CD4-positive, alpha-beta T cell (primary cell): ENCODE data around the gene CYB5D1. TPM values are rescaled to one million over a fixed set of nuclear protein-coding genes. Genes with fewer than 3 reads are reported as not detected.

Experiments
- ATAC-seq: fragments of 200-7000 bp; cut with Tn5 transposase; one replicate; pipeline ENCODE4 v1.10.0; 2022; ENCODE audit warnings: mild to moderate bottlenecking; ENCODE audit not compliant: poor library complexity
- CTCF ChIA-PET: fragments of 350-600 bp; sonication (Branson Sonifier 250); formaldehyde crosslinking; loops from one replicate; lab custom pipeline; 2021; ENCODE audit warnings: antibody characterized with exemption, inconsistent platforms; lab: Charles Lee
- POLR2A ChIA-PET: fragments of 350-600 bp; sonication (Branson Sonifier 250); formaldehyde crosslinking; loops from one replicate; lab custom pipeline; 2021; ENCODE audit warnings: antibody characterized with exemption, inconsistent platforms; lab: Charles Lee
- DNase-seq, 14 experiments: peaks; one replicate each; pipeline ENCODE4 v3.0.0-alpha.2; 2013 to 2020; ENCODE audit warnings: mixed read lengths in 2 of 14
- H3K27ac ChIP-seq, 2 donors: one replicate each; pipeline versions ENCODE4 v1.5.1 to v1.7.0; 2013; ENCODE audit warnings: low read length in 2 of 2, low read depth in 1 of 2, mild to moderate bottlenecking in 1 of 2
- H3K27me3 ChIP-seq, 2 experiments: 1 replicate in 1 of 2; 2 replicates in 1 of 2; pipeline versions ENCODE4 v1.6.1 to v1.7.0; 2013; ENCODE audit warnings: low read length in 2 of 2, control low read depth in 1 of 2, mild to moderate bottlenecking in 1 of 2, moderate library complexity in 1 of 2; ENCODE audit not compliant: insufficient read depth in 2 of 2, control insufficient read depth in 1 of 2
- H3K36me3 ChIP-seq: one replicate; pipeline ENCODE4 v1.6.1; 2013; ENCODE audit warnings: low read length, control low read depth; ENCODE audit not compliant: insufficient read depth
- H3K4me1 ChIP-seq: one replicate; pipeline ENCODE4 v1.6.1; 2013; ENCODE audit warnings: low read length, control low read depth; ENCODE audit not compliant: insufficient read depth
- H3K4me3 ChIP-seq: one replicate; pipeline ENCODE4 v1.5.1; 2013; ENCODE audit warnings: mild to moderate bottlenecking, low read length, moderate library complexity
- H3K9me3 ChIP-seq, 2 experiments: 1 replicate in 1 of 2; 2 replicates in 1 of 2; pipeline versions ENCODE4 v1.6.1 to v1.7.0; 2013; ENCODE audit warnings: low read length in 2 of 2, mild to moderate bottlenecking in 2 of 2, control low read depth in 1 of 2, moderate library complexity in 1 of 2; ENCODE audit not compliant: control insufficient read depth in 1 of 2, insufficient read depth in 1 of 2
- H3K27ac Mint-ChIP-seq: one replicate; pipeline ENCODE4 v1.8.0; 2020; ENCODE audit warnings: mixed read lengths
- H3K27me3 Mint-ChIP-seq: one replicate; pipeline ENCODE4 v1.8.0; 2021; ENCODE audit warnings: mixed read lengths
- H3K36me3 Mint-ChIP-seq: one replicate; pipeline ENCODE4 v1.8.0; 2021; ENCODE audit warnings: low read depth, mixed read lengths
- H3K4me1 Mint-ChIP-seq: one replicate; pipeline ENCODE4 v1.8.0; 2021; ENCODE audit warnings: low read depth, mixed read lengths
- H3K4me3 Mint-ChIP-seq: one replicate; pipeline ENCODE4 v1.8.0; 2020; ENCODE audit warnings: mild to moderate bottlenecking, mixed read lengths
- H3K9me3 Mint-ChIP-seq: one replicate; pipeline ENCODE4 v1.8.0; 2020; ENCODE audit warnings: mixed read lengths
- CTCF ChIP-seq: fragments of 200-600 bp; IDR thresholded peaks from one replicate; pipeline ENCODE4 v1.8.0; 2022; ENCODE audit warnings: antibody characterized with exemption, mild to moderate bottlenecking
- intact Hi-C, 2 experiments: fragments of 100-400 bp; cut with DNase I in 1 of 2; cut with micrococcal nuclease in 1 of 2; formaldehyde crosslinking; loops; one replicate each; pipeline versions ENCODE4 v1.15.1 to v1.9.0; 2023 to 2025; cut with DNase I, micrococcal nuclease
- total RNA-seq, 174 experiments: library from RNA in 2 of 174; stranded (reverse) in 2 of 174; gene quantifications; one replicate each; pipeline ENCODE4 v1.2.3 and lab custom pipeline; 2021 to 2026

Gene CYB5D1
- total RNA-seq, 2 experiments from 2014 or later, result 8.7 TPM

DNA sequence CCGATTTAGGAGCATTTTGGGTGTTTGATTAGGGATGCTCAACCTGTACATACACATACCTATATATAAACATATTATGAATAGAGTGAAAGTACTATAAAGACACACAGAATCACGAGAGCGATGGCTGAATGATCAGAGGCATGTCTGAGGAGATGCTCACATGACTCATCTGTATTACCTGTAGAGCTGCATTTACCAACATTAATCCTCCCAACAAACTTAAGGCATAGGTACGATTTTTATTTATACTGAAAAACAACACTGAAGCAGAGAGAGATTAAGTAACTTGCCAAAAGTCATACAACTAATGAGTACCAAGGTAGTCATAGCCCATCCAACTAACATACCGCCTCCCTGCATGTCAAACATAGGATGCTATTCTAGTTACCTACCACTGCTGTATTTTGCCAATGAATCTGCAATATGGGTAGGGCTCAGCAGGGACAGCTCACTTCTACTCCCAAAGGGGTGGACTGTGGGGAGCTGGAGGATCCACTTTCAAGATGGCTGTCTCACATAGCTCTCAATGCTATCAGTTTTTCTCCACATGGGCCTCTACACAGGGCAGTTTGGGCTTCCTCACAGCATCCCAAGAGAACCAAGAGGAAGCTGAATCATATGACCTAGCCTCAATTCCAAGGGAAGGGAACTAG is 7.3 kb downstream of the CYB5D1 start:
- Histone ChIP-seq H3K27ac (no peak overlapping the region), H3K4me3 (no peak overlapping the region), H3K4me1 (peaks cover 20% of the 10 kb centered on the region), H3K36me3 (no peaks in the 10 kb centered on the region), H3K9me3 (no peaks in the 10 kb centered on the region), H3K27me3 (no peaks in the 10 kb centered on the region)
- ChIA-PET POLR2A (interaction anchor here (0.7 to 1.9 kb wide), 3 partner anchors 12 to 51 kb away, joined by 4 to 10 read pairs (median 4); partner anchors contain the start of gene RNF227), CTCF (interaction anchor here (1.2 to 7.9 kb wide), 3 partner anchors 33 to 192 kb away, joined by 3 to 48 read pairs (median 5); no protein-coding TSS in a partner anchor)
- Mint-ChIP-seq H3K4me1 (peaks cover 31% of the 10 kb centered on the region), H3K27ac (no peak overlapping the region), H3K27me3 (no peaks in the 10 kb centered on the region), H3K4me3 (no peak overlapping the region), H3K36me3 (peaks cover 11% of the 10 kb centered on the region), H3K9me3 (no peaks in the 10 kb centered on the region)
- no peak for ATAC-seq
- intact Hi-C loops, result loop anchor here (5.0 to 10.0 kb wide), 2 partner anchors 50 to 177 kb away; partner anchors contain the start of gene RNF227 (in 2 of the 2)
- no peak for TF ChIP-seq CTCF
- DNase-seq, result peak in 1 of 14 experiments; percentile 25

- CTCF ChIA-PET, result interaction anchor here (1.1 to 4.9 kb wide), 3 partner anchors 10 to 45 kb away, joined by 3 to 17 read pairs (median 6); no protein-coding TSS in a partner anchor
Observed at GRCh38 chr17:7867881-7868329, 10.1 kb downstream of the CYB5D1 start.

DNA sequence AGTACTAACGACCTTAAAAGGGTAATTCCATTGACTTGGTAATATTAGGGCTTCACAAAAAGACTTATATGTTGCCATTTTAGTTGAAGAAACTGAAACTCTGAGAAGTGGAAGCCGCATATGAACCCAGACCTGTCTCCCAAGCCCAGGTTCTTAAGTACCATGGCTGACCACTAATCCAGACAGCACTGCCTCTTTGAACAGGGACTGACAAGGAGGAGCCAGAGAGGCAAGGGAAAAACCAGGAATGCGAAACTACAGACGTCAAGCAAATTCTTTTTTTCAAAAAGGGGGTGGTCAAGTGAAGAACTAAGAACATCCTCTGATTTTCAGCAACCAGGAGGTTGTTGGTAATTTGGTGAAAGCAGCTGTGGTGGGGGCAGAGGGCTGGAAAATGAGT is 15.2 kb downstream of the CYB5D1 start:
- Histone ChIP-seq H3K9me3 (no peaks in the 10 kb centered on the region), H3K36me3 (peaks cover 9% of the 10 kb centered on the region), H3K27ac (no peak overlapping the region), H3K4me3 (no peak overlapping the region), H3K4me1 (peaks cover 12% of the 10 kb centered on the region), H3K27me3 (no peaks in the 10 kb centered on the region)
- no peak for TF ChIP-seq CTCF
- no peak overlapping the region for H3K4me3 Mint-ChIP-seq
- ChIA-PET POLR2A (interaction anchor here (0.9 kb wide), 1 partner anchor 16 kb away, joined by 3 read pairs; the partner anchor contains the start of genes CYB5D1 and NAA38), CTCF (interaction anchor here (1.7 kb wide), 1 partner anchor 11 kb away, joined by 11 read pairs; no protein-coding TSS in a partner anchor)
- peaks cover 28% of the 10 kb centered on the region for H3K4me1 Mint-ChIP-seq
- peaks cover 30% of the 10 kb centered on the region for H3K36me3 Mint-ChIP-seq
- no peak overlapping the region for H3K27ac Mint-ChIP-seq
- intact Hi-C loops, result no loop called here
- no peaks in the 10 kb centered on the region for H3K27me3 Mint-ChIP-seq
- H3K9me3 Mint-ChIP-seq, result no peaks in the 10 kb centered on the region
- ATAC-seq, result no peak
- no peak for DNase-seq

More at GRCh38 chr17:7867881-7868329, 10.1 kb downstream of the CYB5D1 start:
- Histone ChIP-seq H3K27me3 (no peaks in the 10 kb centered on the region), H3K4me1 (peaks cover 20% of the 10 kb centered on the region), H3K27ac (peak overlapping the region in 1 of 2 donors; percentile 52), H3K9me3 (no peaks in the 10 kb centered on the region), H3K4me3 (peak overlapping the region; percentile 26), H3K36me3 (peaks cover 3% of the 10 kb centered on the region)
- peak in 3 of 14 experiments; percentile 38 to 49 (median 47) for DNase-seq
- intact Hi-C loops, result loop anchor here (10.0 kb wide), 1 partner anchor 47 kb away; the partner anchor contains the start of gene RNF227 (in 2 of the 2)
- Mint-ChIP-seq H3K27ac (peak overlapping the region; percentile 62), H3K27me3 (no peaks in the 10 kb centered on the region), H3K4me3 (peak overlapping the region; percentile 9), H3K4me1 (peaks cover 32% of the 10 kb centered on the region), H3K9me3 (no peaks in the 10 kb centered on the region), H3K36me3 (peaks cover 5% of the 10 kb centered on the region)
- POLR2A ChIA-PET, result interaction anchor here (0.7 to 2.9 kb wide), 7 partner anchors 11 to 181 kb away, joined by 3 to 20 read pairs (median 3); partner anchors contain the start of genes CNTROB, NAA38, RNF227 and TP53
- no peak for TF ChIP-seq CTCF
- ATAC-seq, result peak; percentile 78
